Activated CD8-positive, alpha-beta T cell treated with anti-CD3 and anti-CD28 coated beads, Interleukin-2, amount 10 ng/mL, durations not matched to agents 7 days and 5 days (primary cell): Measurements from ENCODE around the gene KCNQ4. TPM values are rescaled to one million over a fixed set of nuclear protein-coding genes. Genes with fewer than 3 reads are reported as not detected.
A peak's percentile ranks its signal among the peaks of the same experiment; 100 is the strongest.

Experiments used
- microRNA-seq: library from miRNA; unstranded; fragments of <30 nt; microRNA quantifications from one replicate; pipeline ENCODE4 v1.2.0, GENCODE V29; 2022
- total RNA-seq, 2 experiments: library from RNA; stranded (reverse); gene quantifications; one replicate each; pipeline ENCODE4 v1.2.3, GENCODE V29; 2021

Gene KCNQ4
- total RNA-seq, 2 experiments from 2014 or later, result 0.73 to 0.87 TPM

Small RNA genes lying within 50 kb of the gene (microRNA-seq; reads per million reads assigned to microRNA genes)
- gene MIR30C1 (106 reads per million, percentile 60 among the genes with 10 or more reads in this experiment), gene MIR30E (23,021 reads per million, percentile 97 among the genes with 10 or more reads in this experiment)

Other genes starting within 250 kb of the KCNQ4 start
- gene RIMS3, start 118.1 kb upstream of the KCNQ4 start, total RNA-seq, result 1 to 10 TPM; 4.7 to 6.2 TPM
- gene NFYC, start 92.1 kb upstream of the KCNQ4 start, total RNA-seq, result 10 to 100 TPM; 71.5 to 74.4 TPM
- gene CITED4, start 78.6 kb downstream of the KCNQ4 start, total RNA-seq, result 1 to 10 TPM; 9.1 to 10.0 TPM
- gene CTPS1, start 195.9 kb downstream of the KCNQ4 start, total RNA-seq, result 10 to 100 TPM; 72.6 to 74.5 TPM
- under 1 TPM; 0.29 to 0.40 TPM for gene SLFNL1, start 237.9 kb downstream of the KCNQ4 start, total RNA-seq